Lower leg skin (tissue), 3 donors: ENCODE results near the gene GDF2.

Experiments
- CTCF ChIP-seq, 3 donors: fragments of 450-650 bp; IDR thresholded peaks; one replicate each; pipeline ENCODE4 v1.5.1; 2016; ENCODE audit warnings: antibody characterized with exemption in 3 of 3, mild to moderate bottlenecking in 3 of 3, moderate library complexity in 2 of 3
- POLR2A ChIP-seq, 2 donors: fragments of 450-650 bp; IDR thresholded peaks; one replicate each; pipeline ENCODE4 v1.6.1; 2016 to 2017; ENCODE audit warnings: antibody characterized with exemption in 2 of 2, mild to moderate bottlenecking in 1 of 2, moderate library complexity in 1 of 2

GRCh38 chr10:47360419-47361040 lies 38.3 kb downstream of the GDF2 start:
- TF ChIP-seq POLR2A (IDR thresholded peaks at IDR 0.05) = no peak
- no peak for TF ChIP-seq CTCF (IDR thresholded peaks at IDR 0.05)
